ENCODE data around the gene GRIK2.

- no peak for TF ChIP-seq POLR2A (IDR thresholded peaks at IDR 0.05)
- TF ChIP-seq CTCF (IDR thresholded peaks at IDR 0.05) = no peak
Measured at GRCh38 chr6:101394936-101395335, 1.4 kb downstream of the GRIK2 start.

Data from adrenal gland (tissue), 5 donors.